Stomach (tissue), 9 donors: Measurements from ENCODE around the gene PJA1. TPM values are rescaled to one million over a fixed set of nuclear protein-coding genes. Genes with fewer than 3 reads are reported as not detected.

Source experiments
- DNase-seq, 2 donors: peaks; one replicate each; pipeline versions ENCODE4 v3.0.0 to v3.0.0-alpha.2; 2013 to 2019
- H3K27ac ChIP-seq, 5 donors: fragments of 200-600 bp in 4 of 5; sonication (generic) in 4 of 5; one replicate each; pipeline ENCODE4 v1.5.1; 2013 to 2019; ENCODE audit warnings: mild to moderate bottlenecking in 1 of 5, moderate library complexity in 1 of 5
- H3K27me3 ChIP-seq, 3 donors: fragments of 200-600 bp; sonication (generic); one replicate each; pipeline ENCODE4 v1.5.1; 2017 to 2019; ENCODE audit warnings: mixed run types in 1 of 3
- H3K36me3 ChIP-seq, 4 donors: fragments of 200-600 bp; sonication (generic); 1 replicate in 3 of 4; 2 replicates in 1 of 4; pipeline ENCODE4 v1.5.1; 2016 to 2019
- H3K4me1 ChIP-seq, 4 donors: fragments of 200-600 bp; sonication (generic); one replicate each; pipeline ENCODE4 v1.5.1; 2016 to 2019
- H3K4me3 ChIP-seq, 4 donors: fragments of 200-600 bp; sonication (generic) in 3 of 4; one replicate each; pipeline ENCODE4 v1.5.1; 2016 to 2019; ENCODE audit warnings: mild to moderate bottlenecking in 1 of 4
- H3K9me3 ChIP-seq, 4 donors: fragments of 200-600 bp; sonication (generic); one replicate each; pipeline ENCODE4 v1.5.1; 2016 to 2019
- CTCF ChIP-seq, 7 experiments: fragments of 450-650 bp in 4 of 7; fragments of 200-600 bp in 3 of 7; sonication (generic) in 3 of 7; IDR thresholded peaks; one replicate each; pipeline ENCODE4 v1.5.1; 2016 to 2019; ENCODE audit warnings: antibody characterized with exemption in 7 of 7, control low read depth in 2 of 7, mild to moderate bottlenecking in 1 of 7
- EP300 ChIP-seq: sonication (generic); formaldehyde crosslinking; IDR thresholded peaks from one replicate; pipeline ENCODE4 v1.6.1; 2017; ENCODE audit warnings: antibody characterized with exemption
- POLR2A ChIP-seq, 4 donors: fragments of 450-650 bp; IDR thresholded peaks; one replicate each; pipeline ENCODE4 v1.6.1; 2016; ENCODE audit warnings: antibody characterized with exemption in 4 of 4, control low read depth in 2 of 4, mild to moderate bottlenecking in 1 of 4, moderate library complexity in 1 of 4
- POLR2AphosphoS5 ChIP-seq, 3 donors: sonication (generic); formaldehyde crosslinking; IDR thresholded peaks; one replicate each; pipeline ENCODE4 v1.6.1; 2016; ENCODE audit warnings: antibody characterized with exemption in 3 of 3
- WGBS, 5 donors: extraction: QIAGEN DNeasy Blood & Tissue Kit in 3 of 5; methylation state at CpG; one replicate each; pipeline versions ENCODE4 v1.1.5 to v1.1.7; 2013 to 2018; 5-methylcytosine and 5-hydroxymethylcytosine counted together
- intact Hi-C: fragments of 100-400 bp; cut with DNase I; formaldehyde crosslinking; loops from one replicate; pipeline ENCODE4 v1.15.1; 2023; ENCODE audit warnings: low total_unique reads
- polyA plus RNA-seq, 3 donors: library from polyadenylated mRNA; stranded (reverse); fragments of 200-250 nt; gene quantifications; one replicate each; pipeline ENCODE4 v1.2.3, GENCODE V29; 2013
- total RNA-seq, 5 donors: library from RNA; depleted of rRNA; stranded (reverse); fragments of >200 nt; gene quantifications; one replicate each; pipeline versions ENCODE4 v1.1.0 to v1.2.3, GENCODE V29; 2014 to 2016
- donor health status: healthy with polysubstance abuse.
- donor health status: Bipolar disorder and iron deficiency.
- donor health status: healthy.

Gene PJA1
- total and polyA plus RNA-seq, 8 donors = 1.7 to 41.4 (median 12.0) TPM

- TF ChIP-seq CTCF (IDR thresholded peaks at IDR 0.05) = no peak
- no peak for TF ChIP-seq POLR2AphosphoS5 (IDR thresholded peaks at IDR 0.05)
- no peak for TF ChIP-seq POLR2A (IDR thresholded peaks at IDR 0.05)
- TF ChIP-seq EP300 = no peak
- no peak for DNase-seq
- no peak overlapping the region for H3K27ac ChIP-seq
- peaks cover 0 to 3% (median 0%) of the 10 kb centered on the region in 3 donors for H3K27me3 ChIP-seq
- H3K4me3 ChIP-seq = no peak overlapping the region
- H3K4me1 ChIP-seq = no peaks in the 10 kb centered on the region
- intact Hi-C loops = no loop called here
- WGBS, 5 donors = 44 to 92% (median 69%) methylated on average over 1 of the region's 1 CpG
- H3K9me3 ChIP-seq = no peaks in the 10 kb centered on the region
- no peaks in the 10 kb centered on the region for H3K36me3 ChIP-seq
Measured at GRCh38 chrX:69186651-69187050, 21.4 kb upstream of the PJA1 start.

GRCh38 chrX:69185886-69186285, 20.6 kb upstream of the PJA1 start:
- Histone ChIP-seq H3K4me1 (no peaks in the 10 kb centered on the region), H3K27me3 (peaks cover 0 to 8% (median 0%) of the 10 kb centered on the region in 3 donors), H3K27ac (no peak overlapping the region), H3K36me3 (no peaks in the 10 kb centered on the region), H3K9me3 (no peaks in the 10 kb centered on the region), H3K4me3 (no peak overlapping the region)
- no peak for TF ChIP-seq POLR2A (IDR thresholded peaks at IDR 0.05)
- TF ChIP-seq POLR2AphosphoS5 (IDR thresholded peaks at IDR 0.05) = no peak
- TF ChIP-seq EP300 = no peak
- TF ChIP-seq CTCF (IDR thresholded peaks at IDR 0.05) = no peak
- DNase-seq = no peak
- 40 to 73% (median 61%) methylated on average over 2 of the region's 2 CpGs; no CpG with 5 or more reads in 1 of the 5 donors for WGBS, 5 donors
- intact Hi-C loops = no loop called here

- no peak for TF ChIP-seq POLR2A (IDR thresholded peaks at IDR 0.05)
- TF ChIP-seq EP300 = no peak
- TF ChIP-seq CTCF (IDR thresholded peaks at IDR 0.05) = no peak
- no peak for TF ChIP-seq POLR2AphosphoS5 (IDR thresholded peaks at IDR 0.05)
- WGBS, 5 donors = 81 to 90% (median 89%) methylated on average over 3 of the region's 3 CpGs
- no peaks in the 10 kb centered on the region for H3K36me3 ChIP-seq
- H3K4me1 ChIP-seq = no peaks in the 10 kb centered on the region
- H3K9me3 ChIP-seq = no peaks in the 10 kb centered on the region
- no peak for DNase-seq
- H3K27me3 ChIP-seq = peaks cover 0 to 10% (median 0%) of the 10 kb centered on the region in 3 donors
- H3K4me3 ChIP-seq = no peak overlapping the region
- intact Hi-C loops = no loop called here
- H3K27ac ChIP-seq = no peak overlapping the region
Measured at GRCh38 chrX:69185141-69185540, 19.9 kb upstream of the PJA1 start.

GRCh38 chrX:69182818-69183380, 17.6 kb upstream of the PJA1 start:
- H3K9me3 ChIP-seq = no peaks in the 10 kb centered on the region
- WGBS, 5 donors = 47 to 73% (median 64%) methylated on average over 4 of the region's 4 CpGs
- no peaks in the 10 kb centered on the region for H3K4me1 ChIP-seq
- H3K4me3 ChIP-seq = no peak overlapping the region
- no peaks in the 10 kb centered on the region for H3K36me3 ChIP-seq
- H3K27ac ChIP-seq = no peak overlapping the region
- peaks cover 0 to 17% (median 0%) of the 10 kb centered on the region in 3 donors for H3K27me3 ChIP-seq
- intact Hi-C loops = no loop called here
- no peak for DNase-seq
- TF ChIP-seq CTCF (IDR thresholded peaks at IDR 0.05) = no peak
- no peak for TF ChIP-seq POLR2A (IDR thresholded peaks at IDR 0.05)
- no peak for TF ChIP-seq POLR2AphosphoS5 (IDR thresholded peaks at IDR 0.05)
- no peak for TF ChIP-seq EP300
